ENCODE data around the gene ZMYND15. TPM values are rescaled to one million over a fixed set of nuclear protein-coding genes. Genes with fewer than 3 reads are reported as not detected.

The ZMYND15 gene
- total RNA-seq, 1 donor from 2014 or later, result 1.5 TPM

GRCh38 chr17:4786106-4786511 is 46.5 kb downstream of the ZMYND15 start, which contains the start of gene VMO1:
TSS of gene VMO1 (minus strand) at chr17:4786364. CDS start at chr17:4786352, 12 bp downstream.
- no peak within 1 kb of the TSS for H3K4me3 ChIP-seq (ENCODE audit: low read depth, low read length)
- no peak for DNase-seq (ENCODE audit: low read depth)
- no peak for TF ChIP-seq CTCF (conservative IDR thresholded peaks at IDR 0.05; ENCODE audit: low read depth, low read length)

- no peak overlapping the region for H3K4me3 ChIP-seq (ENCODE audit: low read depth, low read length)
- no peak for TF ChIP-seq CTCF (conservative IDR thresholded peaks at IDR 0.05; ENCODE audit: low read depth, low read length)
- DNase-seq (ENCODE audit: low read depth), result no peak
Observed at GRCh38 chr17:4786516-4786915, 46.9 kb downstream of the ZMYND15 start.

- no peak for TF ChIP-seq CTCF (conservative IDR thresholded peaks at IDR 0.05; ENCODE audit: low read depth, low read length)
- DNase-seq (ENCODE audit: low read depth), result no peak
- H3K4me3 ChIP-seq (ENCODE audit: low read depth, low read length), result peak overlapping the region; percentile 65
Observed at GRCh38 chr17:4788159-4788806, 48.6 kb downstream of the ZMYND15 start.

DNA sequence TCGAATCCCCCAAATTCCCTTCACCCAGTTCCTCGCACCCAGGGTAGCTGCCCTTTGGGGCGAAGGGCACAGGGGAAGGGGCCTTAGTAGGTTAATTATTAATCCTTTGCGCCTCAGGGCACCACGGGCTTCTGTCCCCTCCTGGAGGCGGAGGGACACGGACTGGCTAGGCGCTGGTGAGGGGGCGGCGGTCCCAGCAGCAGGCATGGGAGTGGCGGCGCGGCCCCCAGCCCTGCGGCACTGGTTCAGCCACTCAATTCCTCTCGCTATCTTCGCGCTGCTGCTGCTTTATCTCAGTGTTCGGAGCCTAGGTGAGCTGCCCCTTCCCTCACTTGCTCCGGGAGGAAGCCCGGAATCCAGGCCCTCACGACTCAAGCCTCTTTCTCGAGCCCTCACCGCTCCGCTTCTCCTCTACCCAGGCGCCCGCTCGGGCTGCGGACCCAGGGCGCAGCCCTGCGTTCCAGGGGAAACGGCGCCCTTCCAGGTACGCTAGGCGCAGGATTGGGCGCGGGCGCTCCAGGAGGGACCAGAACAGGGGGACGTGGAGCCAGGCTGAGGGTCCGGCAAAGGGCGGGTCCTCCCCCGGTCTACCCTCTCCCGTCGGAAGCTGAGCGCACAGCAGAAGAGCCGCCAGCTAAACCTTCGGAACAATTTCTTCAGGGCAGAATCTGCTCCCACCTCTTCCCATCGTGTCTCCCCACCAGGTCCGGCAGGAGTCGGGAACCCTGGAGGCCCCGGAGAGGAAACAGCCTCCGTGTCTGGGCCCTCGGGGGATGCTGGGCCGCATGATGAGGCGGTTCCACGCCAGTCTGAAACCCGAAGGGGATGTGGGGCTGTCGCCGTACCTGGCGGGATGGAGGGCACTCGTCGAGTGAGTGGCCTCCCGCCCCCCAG is 49.4 kb downstream of the ZMYND15 start, which contains the start of gene GLTPD2:
TSS of gene GLTPD2 (plus strand) at position 158 of the 894 bp plus-strand sequence. CDS start at position 206, 48 bp downstream.
- DNase-seq (ENCODE audit: low read depth), result no peak
- TF ChIP-seq CTCF (conservative IDR thresholded peaks at IDR 0.05; ENCODE audit: low read depth, low read length), result no peak

DNA sequence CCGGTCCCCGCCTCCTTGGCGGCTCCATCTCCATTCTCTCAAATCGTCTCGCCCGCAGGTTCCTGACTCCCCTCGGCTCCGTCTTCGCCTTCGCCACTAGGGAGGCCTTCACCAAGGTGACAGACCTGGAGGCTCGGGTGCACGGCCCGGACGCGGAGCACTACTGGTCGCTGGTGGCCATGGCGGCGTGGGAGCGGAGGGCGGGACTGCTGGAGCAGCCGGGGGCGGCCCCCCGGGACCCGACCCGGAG is 50.0 kb downstream of the ZMYND15 start:
- TF ChIP-seq CTCF (conservative IDR thresholded peaks at IDR 0.05; ENCODE audit: low read depth, low read length), result no peak
- no peak for DNase-seq (ENCODE audit: low read depth)
- peak overlapping the region; percentile 65 for H3K4me3 ChIP-seq (ENCODE audit: low read depth, low read length)

More for the DNA sequence above, 49.4 kb downstream of the ZMYND15 start, which contains the start of gene GLTPD2:
- H3K4me3 ChIP-seq (ENCODE audit: low read depth, low read length), result peak within 1 kb of the TSS; percentile 65

GRCh38 chr17:4789951-4790704 is 50.5 kb downstream of the ZMYND15 start:
- DNase-seq (ENCODE audit: low read depth), result peak; percentile 32
- peak; percentile 57 for TF ChIP-seq CTCF (conservative IDR thresholded peaks at IDR 0.05; ENCODE audit: low read depth, low read length)

More at GRCh38 chr17:4789951-4790704, 50.5 kb downstream of the ZMYND15 start:
- peak overlapping the region; percentile 65 for H3K4me3 ChIP-seq (ENCODE audit: low read depth, low read length)
